Smooth muscle cell (in vitro differentiated cells): ENCODE results near the gene ZHX3. TPM values are rescaled to one million over a fixed set of nuclear protein-coding genes. Genes with fewer than 3 reads are reported as not detected.

Experiments
- DNase-seq: peaks from one replicate; lab custom pipeline; 2025; ENCODE audit not compliant: unreplicated experiment; lab: John Stamatoyannopoulos, UW
- H2AFZ ChIP-seq: fragments of 200-600 bp; sonication (generic); 2 replicates; pipeline ENCODE4 v1.6.0; 2016; ENCODE audit warnings: antibody characterized with exemption, low read depth, mild to moderate bottlenecking
- H3F3A ChIP-seq: fragments of 200-600 bp; sonication (generic); 2 replicates; pipeline ENCODE4 v1.6.0; 2017; ENCODE audit warnings: antibody characterized with exemption, low read depth
- H3K27ac ChIP-seq: fragments of 200-600 bp; sonication (generic); 2 replicates; pipeline ENCODE4 v1.5.1; 2016; ENCODE audit warnings: low read depth, mild to moderate bottlenecking
- H3K27me3 ChIP-seq: fragments of 200-600 bp; sonication (generic); 2 replicates; pipeline ENCODE4 v1.6.1; 2016; ENCODE audit warnings: low read depth, mild to moderate bottlenecking
- H3K36me3 ChIP-seq: fragments of 200-600 bp; sonication (generic); 2 replicates; pipeline ENCODE4 v1.5.1; 2016; ENCODE audit warnings: low read depth
- H3K4me1 ChIP-seq: fragments of 200-600 bp; sonication (generic); 2 replicates; pipeline ENCODE4 v1.5.1; 2016; ENCODE audit warnings: low read depth
- H3K4me2 ChIP-seq: fragments of 200-600 bp; sonication (generic); 2 replicates; pipeline ENCODE4 v1.6.0; 2016; ENCODE audit warnings: mild to moderate bottlenecking
- H3K4me3 ChIP-seq: fragments of 200-600 bp; sonication (generic); 2 replicates; pipeline ENCODE4 v1.5.1; 2016; ENCODE audit warnings: mild to moderate bottlenecking
- H3K79me2 ChIP-seq: fragments of 200-600 bp; sonication (generic); 2 replicates; pipeline ENCODE4 v1.6.0; 2016; ENCODE audit warnings: low read depth, mild to moderate bottlenecking
- H3K9ac ChIP-seq: fragments of 200-600 bp; sonication (generic); 2 replicates; pipeline ENCODE4 v1.6.0; 2016; ENCODE audit warnings: low read depth
- H3K9me3 ChIP-seq: fragments of 200-600 bp; sonication (generic); replicated peaks from 2 replicates; pipeline ENCODE4 v1.5.1; 2016; ENCODE audit warnings: low read depth
- H4K20me1 ChIP-seq: fragments of 200-600 bp; sonication (generic); 2 replicates; pipeline ENCODE4 v1.6.0; 2016; ENCODE audit warnings: low read depth
- WGBS: methylation state at CpG from one replicate; pipeline ENCODE4 v1.1.7; 2016; ENCODE audit warnings: low lambda C conversion rate; 5-methylcytosine and 5-hydroxymethylcytosine counted together
- polyA plus RNA-seq: library from polyadenylated mRNA; unstranded; fragments of >200 nt; fragmentation: Nextera tagmentation; extraction: Ambion mirVana; gene quantifications from 2 replicates; pipeline ENCODE4 v1.2.1, GENCODE V29; 2016
- total RNA-seq: library from RNA; depleted of rRNA; stranded (reverse); fragments of >200 nt; gene quantifications from 2 replicates; pipeline ENCODE4 v1.2.3, GENCODE V29; 2014
- TF ChIP-seq, protein P1 (sequence below): fragments of 200-600 bp; sonication (generic); IDR thresholded peaks from 2 replicates; pipeline ENCODE4 v1.5.1; 2017; ENCODE audit warnings: borderline replicate concordance, mild to moderate bottlenecking, antibody characterized with exemption; ENCODE audit not compliant: insufficient read depth, poor library complexity, severe bottlenecking

Gene ZHX3
- total and polyA plus RNA-seq, 2 experiments from 2014 or later: 10.1 to 17.1 TPM

DNA sequence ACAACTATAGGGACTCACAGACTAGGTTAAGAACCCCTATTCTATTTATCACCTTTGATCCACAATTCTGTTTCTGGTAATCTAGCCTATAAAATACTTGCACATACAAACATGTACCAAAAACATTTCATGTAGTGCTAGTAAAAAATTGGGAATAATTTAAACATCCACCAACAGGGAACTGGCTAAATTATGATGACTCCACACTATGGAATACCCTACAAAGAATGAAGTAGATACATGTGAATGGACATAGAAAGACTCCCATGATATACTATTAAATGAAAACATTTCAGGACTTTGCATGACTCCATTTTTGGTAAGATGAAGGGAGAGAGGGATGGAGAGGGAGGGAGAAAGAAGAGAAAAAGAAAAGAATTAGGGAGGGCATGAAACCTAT lies 58.2 kb downstream of the ZHX3 start:
- no peak for DNase-seq
- Histone ChIP-seq H3K79me2 (no peaks in the 10 kb centered on the region), H3K27me3 (no peaks in the 10 kb centered on the region), H3K27ac (no peak overlapping the region), H3K9me3 (no peaks in the 10 kb centered on the region), H3K36me3 (no peaks in the 10 kb centered on the region), H3F3A (no peaks in the 10 kb centered on the region), H3K4me3 (no peak overlapping the region), H3K4me1 (no peaks in the 10 kb centered on the region), H3K9ac (no peak overlapping the region), H3K4me2 (no peak overlapping the region), H4K20me1 (peaks cover 7% of the 10 kb centered on the region), H2AFZ (no peak overlapping the region)
- TF ChIP-seq, protein P1, sequence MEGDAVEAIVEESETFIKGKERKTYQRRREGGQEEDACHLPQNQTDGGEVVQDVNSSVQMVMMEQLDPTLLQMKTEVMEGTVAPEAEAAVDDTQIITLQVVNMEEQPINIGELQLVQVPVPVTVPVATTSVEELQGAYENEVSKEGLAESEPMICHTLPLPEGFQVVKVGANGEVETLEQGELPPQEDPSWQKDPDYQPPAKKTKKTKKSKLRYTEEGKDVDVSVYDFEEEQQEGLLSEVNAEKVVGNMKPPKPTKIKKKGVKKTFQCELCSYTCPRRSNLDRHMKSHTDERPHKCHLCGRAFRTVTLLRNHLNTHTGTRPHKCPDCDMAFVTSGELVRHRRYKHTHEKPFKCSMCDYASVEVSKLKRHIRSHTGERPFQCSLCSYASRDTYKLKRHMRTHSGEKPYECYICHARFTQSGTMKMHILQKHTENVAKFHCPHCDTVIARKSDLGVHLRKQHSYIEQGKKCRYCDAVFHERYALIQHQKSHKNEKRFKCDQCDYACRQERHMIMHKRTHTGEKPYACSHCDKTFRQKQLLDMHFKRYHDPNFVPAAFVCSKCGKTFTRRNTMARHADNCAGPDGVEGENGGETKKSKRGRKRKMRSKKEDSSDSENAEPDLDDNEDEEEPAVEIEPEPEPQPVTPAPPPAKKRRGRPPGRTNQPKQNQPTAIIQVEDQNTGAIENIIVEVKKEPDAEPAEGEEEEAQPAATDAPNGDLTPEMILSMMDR: no peak

DNA sequence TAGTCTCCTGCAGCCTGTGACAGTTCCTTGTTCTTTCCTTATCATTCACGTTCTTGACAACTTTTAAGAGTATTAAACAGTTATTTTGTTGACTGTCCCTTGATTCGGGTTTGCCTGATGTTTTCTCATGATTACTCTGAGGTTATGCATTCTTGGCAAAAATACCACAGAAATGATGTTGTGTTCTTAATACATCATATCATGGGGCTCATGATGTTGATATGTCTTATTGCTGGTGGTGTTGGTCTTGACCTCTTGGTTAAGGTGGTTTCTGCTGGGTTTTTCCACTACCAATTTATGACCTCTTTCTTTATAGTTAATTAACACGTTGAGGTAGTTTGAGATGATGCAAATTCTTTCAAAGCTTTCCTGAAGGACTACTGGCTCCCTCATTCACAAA lies 59.1 kb downstream of the ZHX3 start:
- H3K4me1 ChIP-seq: no peaks in the 10 kb centered on the region
- H3F3A ChIP-seq: no peaks in the 10 kb centered on the region
- DNase-seq: no peak
- WGBS: 85% methylated on average over 3 of the region's 3 CpGs
- no peaks in the 10 kb centered on the region for H3K27me3 ChIP-seq
- peaks cover 7% of the 10 kb centered on the region for H4K20me1 ChIP-seq
- no peak overlapping the region for H3K9ac ChIP-seq
- TF ChIP-seq, protein P1: no peak
- H3K36me3 ChIP-seq: no peaks in the 10 kb centered on the region
- no peak overlapping the region for H2AFZ ChIP-seq
- H3K27ac ChIP-seq: no peak overlapping the region
- H3K4me3 ChIP-seq: no peak overlapping the region
- H3K4me2 ChIP-seq: no peak overlapping the region
- no peaks in the 10 kb centered on the region for H3K79me2 ChIP-seq
- no peaks in the 10 kb centered on the region for H3K9me3 ChIP-seq

DNA sequence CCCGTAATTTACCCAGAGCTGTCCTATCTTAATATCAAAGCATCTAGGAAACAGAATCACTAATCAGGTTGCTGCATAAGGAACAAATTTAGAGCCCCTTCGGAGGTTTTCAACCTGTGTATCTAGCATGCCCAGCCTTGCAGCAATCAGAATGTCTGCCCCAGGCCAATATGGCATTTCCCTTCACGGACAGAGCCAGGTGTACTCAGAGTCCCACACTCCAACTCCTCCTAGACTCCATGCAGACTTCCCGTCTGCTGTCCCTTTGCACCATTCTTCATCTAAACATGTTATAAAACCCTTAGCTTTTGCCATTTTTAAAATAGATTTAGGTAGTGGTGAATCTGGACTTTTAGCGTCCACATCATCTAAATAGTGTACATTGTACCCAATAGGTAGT lies 61.0 kb downstream of the ZHX3 start:
- 98% methylated on average over 5 of the region's 5 CpGs for WGBS
- H3F3A ChIP-seq: no peaks in the 10 kb centered on the region
- no peaks in the 10 kb centered on the region for H3K4me1 ChIP-seq
- no peak overlapping the region for H2AFZ ChIP-seq
- no peak overlapping the region for H3K4me2 ChIP-seq
- H3K79me2 ChIP-seq: no peaks in the 10 kb centered on the region
- no peak for DNase-seq
- no peaks in the 10 kb centered on the region for H3K27me3 ChIP-seq
- no peaks in the 10 kb centered on the region for H3K9me3 ChIP-seq
- H3K36me3 ChIP-seq: no peaks in the 10 kb centered on the region
- no peak overlapping the region for H3K27ac ChIP-seq
- peaks cover 7% of the 10 kb centered on the region for H4K20me1 ChIP-seq
- H3K4me3 ChIP-seq: no peak overlapping the region
- no peak overlapping the region for H3K9ac ChIP-seq
- TF ChIP-seq, protein P1: no peak

DNA sequence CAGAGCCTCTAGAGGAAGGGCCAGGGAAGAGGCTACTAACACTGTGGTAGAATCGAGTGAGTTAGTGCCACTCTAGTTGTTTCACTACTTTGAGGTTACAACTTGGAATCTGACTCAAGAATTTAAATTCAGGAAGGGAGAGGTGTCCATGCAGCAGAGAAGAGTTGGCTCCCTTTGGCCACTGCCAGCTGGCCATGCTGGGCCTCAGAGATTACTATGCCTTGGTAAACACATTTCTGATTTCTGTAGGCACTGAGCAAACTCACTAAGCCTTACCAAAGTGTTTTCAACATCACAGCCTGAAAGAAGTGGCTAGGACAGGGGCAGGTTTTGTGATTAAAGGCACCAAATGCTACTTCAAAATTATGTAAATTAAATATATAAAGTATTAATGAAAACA lies 61.9 kb downstream of the ZHX3 start:
- Histone ChIP-seq H3K36me3 (no peaks in the 10 kb centered on the region), H3K79me2 (no peaks in the 10 kb centered on the region)
- WGBS: 94% methylated on average over 1 of the region's 1 CpG

More for the DNA sequence above, 61.9 kb downstream of the ZHX3 start:
- H3K4me1 ChIP-seq: no peaks in the 10 kb centered on the region
- H3K4me2 ChIP-seq: no peak overlapping the region
- no peaks in the 10 kb centered on the region for H4K20me1 ChIP-seq
- no peak overlapping the region for H3K9ac ChIP-seq
- no peak overlapping the region for H2AFZ ChIP-seq
- H3F3A ChIP-seq: no peaks in the 10 kb centered on the region
- no peaks in the 10 kb centered on the region for H3K27me3 ChIP-seq
- no peaks in the 10 kb centered on the region for H3K9me3 ChIP-seq
- H3K4me3 ChIP-seq: no peak overlapping the region
- no peak overlapping the region for H3K27ac ChIP-seq
- no peak for DNase-seq
- TF ChIP-seq, protein P1: no peak
